Chondrocyte (in vitro differentiated cells): ENCODE results near the gene ASPN. TPM values are rescaled to one million over a fixed set of nuclear protein-coding genes. Genes with fewer than 3 reads are reported as not detected.

Experiments
- DNase-seq: peaks from one replicate; pipeline ENCODE4 v3.0.0; 2021; ENCODE audit warnings: mixed read lengths, low spot score
- H3K27ac Mint-ChIP-seq: one replicate; pipeline ENCODE4 v1.8.0; 2021; ENCODE audit warnings: mild to moderate bottlenecking, moderate library complexity, mixed read lengths; ENCODE audit not compliant: unreplicated experiment
- H3K27me3 Mint-ChIP-seq: 2 replicates; pipeline ENCODE4 v1.8.0; 2021; ENCODE audit warnings: low read depth, mixed read lengths
- H3K36me3 Mint-ChIP-seq: 2 replicates; pipeline ENCODE4 v1.8.0; 2021; ENCODE audit warnings: low read depth, mixed read lengths
- H3K4me1 Mint-ChIP-seq: 2 replicates; pipeline ENCODE4 v1.8.0; 2021; ENCODE audit warnings: low read depth, mild to moderate bottlenecking, mixed read lengths
- H3K4me3 Mint-ChIP-seq: one replicate; pipeline ENCODE4 v1.8.0; 2021; ENCODE audit warnings: mild to moderate bottlenecking, moderate library complexity, mixed read lengths; ENCODE audit not compliant: unreplicated experiment
- H3K9me3 Mint-ChIP-seq: 2 replicates; pipeline ENCODE4 v1.8.0; 2021; ENCODE audit warnings: low read depth, mixed read lengths
- CTCF ChIP-seq: fragments of 200-600 bp; sonication (generic); IDR thresholded peaks from 2 replicates; pipeline ENCODE4 v1.5.0; 2021; ENCODE audit warnings: antibody characterized with exemption, mild to moderate bottlenecking, moderate library complexity
- microRNA-seq: library from miRNA; unstranded; fragments of <30 nt; microRNA quantifications from one replicate; pipeline ENCODE4 v1.2.0, GENCODE V29; 2020; ENCODE audit warnings: borderline number of aligned reads
- total RNA-seq: library from RNA; stranded (reverse); gene quantifications from 3 replicates; pipeline ENCODE4 v1.2.1, GENCODE V29; 2021

ASPN gene
- total RNA-seq, 1 donor from 2014 or later: 385 TPM

GRCh38 chr9:92408747-92409478, 73.4 kb downstream of the ASPN start:
- no peak for DNase-seq
- no peak overlapping the region for H3K4me3 Mint-ChIP-seq
- H3K36me3 Mint-ChIP-seq: no peaks in the 10 kb centered on the region
- H3K4me1 Mint-ChIP-seq: peaks cover 56% of the 10 kb centered on the region
- no peak overlapping the region for H3K27ac Mint-ChIP-seq
- no peaks in the 10 kb centered on the region for H3K9me3 Mint-ChIP-seq
- no peaks in the 10 kb centered on the region for H3K27me3 Mint-ChIP-seq
- no peak for TF ChIP-seq CTCF

DNA sequence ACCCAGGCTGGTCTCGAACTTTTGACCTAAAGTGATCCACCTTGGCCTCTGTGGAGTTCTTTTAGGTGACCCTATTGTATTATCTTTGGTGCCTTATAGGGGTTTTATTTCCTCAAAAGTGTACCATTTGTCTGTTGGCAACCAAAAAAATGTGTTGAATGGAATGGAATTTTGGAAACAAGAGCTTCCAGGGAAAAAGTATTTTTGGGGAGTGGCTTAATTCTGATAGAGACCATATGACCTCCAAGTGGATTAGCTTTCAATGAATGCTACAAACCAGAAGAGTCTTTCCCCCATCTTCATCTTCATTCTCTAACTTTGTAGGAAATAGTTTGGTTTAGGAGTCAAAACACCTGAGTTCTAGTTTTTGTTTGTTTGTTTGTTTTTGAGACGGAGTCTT, 74.5 kb downstream of the ASPN start:
- DNase-seq: no peak
- Mint-ChIP-seq H3K36me3 (no peaks in the 10 kb centered on the region), H3K9me3 (no peaks in the 10 kb centered on the region), H3K27me3 (no peaks in the 10 kb centered on the region), H3K4me1 (peaks cover 63% of the 10 kb centered on the region), H3K4me3 (no peak overlapping the region), H3K27ac (no peak overlapping the region)
- TF ChIP-seq CTCF: no peak

- Mint-ChIP-seq H3K27ac (peak overlapping the region; percentile 3), H3K4me3 (no peak overlapping the region), H3K36me3 (no peaks in the 10 kb centered on the region), H3K9me3 (peaks cover 3% of the 10 kb centered on the region), H3K4me1 (peaks cover 71% of the 10 kb centered on the region), H3K27me3 (no peaks in the 10 kb centered on the region)
- no peak for DNase-seq
- no peak for TF ChIP-seq CTCF
These were observed 75.8 kb downstream of the ASPN start for GRCh38 chr9:92406477-92406876.

Small RNAs within 50 kb of the gene (microRNA-seq; reads per million reads assigned to microRNA genes)
- not detected for gene MIR4670

Other genes with a start within 250 kb of the ASPN start
- gene IARS1, start 188.8 kb downstream of the ASPN start, total RNA-seq: 176 to 249 TPM (median 237 TPM) in 3 replicates
- gene NOL8, start 157.2 kb downstream of the ASPN start, total RNA-seq: 28.3 to 39.7 TPM (median 30.5 TPM) in 3 replicates
- 7.7 to 19.7 TPM (median 9.2 TPM) in 3 replicates for gene CENPP, start 156.6 kb downstream of the ASPN start, total RNA-seq
- 27.4 to 72.6 TPM (median 30.3 TPM) in 3 replicates for gene OGN, start 77.9 kb downstream of the ASPN start, total RNA-seq
- 25.6 to 148 TPM (median 28.5 TPM) in 3 replicates for gene OMD, start 58.0 kb downstream of the ASPN start, total RNA-seq
- 31.7 to 39.6 TPM (median 34.2 TPM) in 3 replicates for gene ECM2, start 53.5 kb upstream of the ASPN start, total RNA-seq
- gene IPPK, start 187.6 kb upstream of the ASPN start, total RNA-seq: 8.7 to 9.3 TPM (median 8.9 TPM) in 3 replicates